Suppressor macrophage (primary cell): ENCODE results near the gene CHRNB4.
"Not testable (repeated sequence)": the region's sequence is repeated elsewhere in the genome, so short reads cannot be mapped to it uniquely, and the experiment has no call there.

Experiments used
- DNase-seq, 4 experiments: peaks; one replicate each; pipeline ENCODE4 v3.0.0-alpha.2; 2020 to 2022

Gene CHRNB4

DNA sequence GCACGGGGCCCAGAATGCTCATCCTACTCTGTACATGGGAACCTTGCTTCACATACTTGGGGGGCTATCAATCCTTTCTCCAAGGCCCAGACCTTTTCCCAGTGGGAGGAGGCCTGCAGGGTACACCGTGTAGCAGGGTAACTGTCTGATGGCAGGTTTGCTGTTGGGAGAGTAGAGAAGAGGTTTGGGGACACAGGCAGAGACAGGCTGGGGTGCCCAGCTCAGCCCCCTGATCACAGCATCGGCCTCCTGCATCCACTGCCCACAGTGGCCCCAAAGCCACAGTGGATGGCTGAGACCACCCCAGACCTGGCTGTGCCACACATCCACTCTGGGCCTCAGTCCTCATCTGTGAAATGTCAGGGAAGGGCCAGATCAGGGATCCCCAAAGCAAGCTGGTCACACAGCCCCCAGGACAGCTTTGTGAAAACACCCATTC, 25.8 kb downstream of the CHRNB4 start:
- no peak for DNase-seq

DNA sequence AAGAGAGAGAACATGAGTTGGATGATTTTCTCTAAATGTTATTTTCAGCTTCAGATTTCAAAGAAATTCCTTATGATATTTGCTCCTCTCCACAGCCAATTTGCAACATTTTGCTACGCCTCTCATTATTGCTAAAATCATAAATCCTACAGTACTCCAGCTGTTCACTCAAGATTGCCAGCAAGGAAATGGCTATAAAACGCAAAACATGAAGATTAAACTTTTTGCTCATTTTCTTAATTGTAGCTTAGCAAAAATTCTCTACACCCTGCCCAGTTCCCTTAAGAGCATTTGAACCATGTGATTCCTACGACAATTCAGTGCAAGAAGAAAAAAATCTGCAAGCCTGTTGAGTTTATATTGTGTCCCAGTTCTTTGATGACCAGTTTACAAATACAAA, 27.0 kb downstream of the CHRNB4 start:
- no peak for DNase-seq

DNA sequence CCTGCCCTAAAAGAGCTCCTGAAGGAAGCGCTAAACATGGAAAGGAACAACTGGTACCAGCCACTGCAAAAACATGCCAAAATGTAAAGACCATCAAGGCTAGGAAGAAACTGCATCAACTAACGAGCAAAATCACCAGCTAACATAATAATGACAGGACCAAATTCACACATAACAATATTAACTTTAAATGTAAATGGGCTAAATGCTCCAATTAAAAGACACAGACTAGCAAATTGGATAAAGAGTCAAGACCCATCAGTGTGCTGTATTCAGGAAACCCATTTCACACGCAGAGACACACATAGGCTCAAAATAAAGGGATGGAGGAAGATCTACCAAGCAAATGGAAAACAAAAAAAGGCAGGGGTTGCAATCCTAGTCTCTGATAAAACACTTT, 31.5 kb downstream of the CHRNB4 start:
- DNase-seq, result not testable (repeated sequence)

DNA sequence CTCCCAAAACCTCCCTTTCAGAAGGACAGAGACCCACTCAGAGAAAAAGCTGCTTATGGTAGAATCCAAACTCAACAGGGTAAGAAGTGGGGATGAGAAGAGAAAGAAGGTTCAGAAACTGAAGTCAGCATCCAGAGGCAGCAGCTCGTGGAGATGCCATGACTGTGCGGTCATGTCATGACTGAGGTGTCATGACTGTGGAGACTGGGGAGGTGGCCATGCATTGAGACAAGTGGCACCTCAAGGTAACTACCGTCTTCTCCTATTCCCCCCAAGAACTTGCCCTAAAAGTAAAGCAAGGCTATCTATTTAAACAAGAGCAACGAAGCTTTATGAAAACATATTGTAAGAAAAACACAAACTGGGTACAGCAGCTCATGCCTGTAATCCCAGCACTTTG, 35.3 kb downstream of the CHRNB4 start:
- no peak for DNase-seq

DNA sequence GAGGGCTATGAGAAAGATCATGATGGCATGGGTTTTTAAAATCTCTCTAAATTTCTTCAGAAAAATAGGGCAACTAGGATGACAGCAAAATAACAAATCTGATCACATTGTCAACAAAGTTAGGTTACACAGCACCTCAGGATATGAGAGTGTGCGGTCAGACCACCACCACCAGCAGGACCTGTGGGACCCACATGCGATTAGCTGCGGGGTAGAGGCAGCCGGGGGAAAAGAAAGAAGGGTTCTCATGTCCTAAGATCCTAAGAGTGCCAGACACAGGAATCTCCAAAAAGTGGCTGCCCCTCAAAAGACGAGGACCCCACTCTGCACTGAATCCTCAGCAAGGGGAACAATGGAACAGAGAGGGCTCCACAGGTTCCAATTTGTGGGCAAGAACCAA, 35.8 kb downstream of the CHRNB4 start:
- no peak for DNase-seq

DNA sequence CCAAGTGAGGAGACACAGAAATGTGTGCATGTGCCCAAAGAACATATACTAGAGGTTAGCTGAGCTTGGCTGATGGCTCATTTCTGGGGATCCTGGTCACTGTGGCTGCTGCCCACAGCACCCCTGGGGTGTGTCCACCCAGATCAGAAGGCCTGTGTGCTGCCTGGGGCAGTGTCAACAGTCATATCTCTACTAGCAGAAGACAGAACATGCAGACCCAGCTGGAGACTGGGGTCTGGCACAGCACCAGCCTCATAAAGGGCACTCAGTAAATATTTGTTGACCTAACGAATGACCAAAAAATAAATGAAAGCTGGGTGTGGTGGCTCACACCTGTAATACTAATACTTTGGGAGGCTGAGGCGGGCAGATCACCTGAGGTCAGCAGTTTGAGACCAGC, 36.6 kb downstream of the CHRNB4 start:
- no peak for DNase-seq

DNA sequence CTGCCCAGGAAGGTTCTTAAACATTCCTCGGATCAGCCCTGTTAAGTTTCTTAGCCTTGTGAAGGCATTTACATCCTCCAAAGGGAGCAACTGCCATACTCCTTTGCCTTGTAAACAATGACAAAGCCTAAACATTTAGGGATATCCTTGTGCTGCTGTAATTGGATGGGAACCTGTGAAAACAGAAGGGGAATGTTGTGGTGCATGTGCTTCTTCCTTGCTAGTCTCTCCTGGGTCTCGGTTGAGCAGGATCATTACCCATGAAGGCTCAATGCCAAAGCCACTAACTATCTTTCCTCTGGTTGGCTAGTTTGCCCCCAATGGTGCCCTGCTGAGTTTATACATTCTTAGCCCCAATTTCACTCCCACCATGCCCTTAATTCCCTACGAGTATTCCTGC, 37.5 kb downstream of the CHRNB4 start:
- DNase-seq, result no peak

DNA sequence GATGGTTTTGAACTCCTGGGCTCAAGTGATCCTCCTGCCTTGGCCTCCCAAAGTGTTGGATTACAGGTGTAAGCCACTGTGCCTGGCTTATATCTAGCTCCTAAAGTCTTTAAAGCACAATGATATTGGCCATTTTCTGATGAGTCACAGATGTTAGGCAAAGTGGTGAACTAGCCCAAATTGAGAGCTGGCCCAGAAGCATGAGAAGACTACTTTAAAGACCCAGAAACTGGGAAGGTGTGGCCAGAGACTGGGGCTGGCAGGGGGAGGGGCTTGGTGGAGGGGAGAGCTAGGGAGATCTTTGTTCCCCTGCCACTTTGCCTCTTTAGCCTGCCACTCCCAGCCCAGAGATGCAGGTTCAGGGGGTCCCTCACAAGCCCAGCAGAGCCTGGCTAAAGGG, 41.8 kb downstream of the CHRNB4 start:
- DNase-seq, result no peak

DNA sequence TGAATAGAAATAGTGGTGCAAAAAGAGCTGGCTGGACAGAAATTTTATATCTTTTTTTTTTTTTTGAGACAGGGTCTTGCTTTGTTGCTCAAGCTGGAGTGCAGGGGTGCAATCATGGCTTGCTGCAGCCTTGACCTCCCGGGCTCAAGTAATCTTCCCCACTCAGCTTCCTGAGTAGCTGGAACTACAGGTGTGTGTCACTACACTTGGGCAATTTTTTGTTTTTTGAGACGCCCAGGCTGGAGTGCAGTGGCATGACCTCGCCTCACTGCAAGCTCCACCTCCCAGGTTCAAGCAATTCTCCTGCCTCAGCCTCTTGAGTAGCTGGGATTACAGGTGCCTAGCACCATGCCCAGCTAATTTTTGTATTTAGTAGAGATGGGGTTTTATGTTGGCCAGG, 42.7 kb downstream of the CHRNB4 start:
- DNase-seq, result no peak

DNA sequence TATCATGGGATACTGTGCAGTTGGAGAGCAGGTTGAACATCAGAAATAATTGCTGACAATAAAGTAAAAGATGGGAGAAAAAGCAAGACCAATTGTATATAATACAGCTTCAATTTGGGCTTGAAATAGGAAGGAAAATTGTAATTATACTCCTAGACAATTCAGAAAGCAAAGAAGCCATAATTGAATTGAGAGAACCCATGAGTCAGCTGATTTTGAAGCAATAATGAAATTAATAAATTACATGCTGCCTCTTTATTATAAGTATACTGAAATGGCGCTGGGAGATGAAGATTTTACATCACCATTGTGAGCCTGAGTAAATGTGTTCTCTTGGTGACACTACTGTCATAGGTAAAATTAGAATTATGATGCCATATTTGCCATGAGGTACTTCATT, 43.4 kb downstream of the CHRNB4 start:
- no peak for DNase-seq

DNA sequence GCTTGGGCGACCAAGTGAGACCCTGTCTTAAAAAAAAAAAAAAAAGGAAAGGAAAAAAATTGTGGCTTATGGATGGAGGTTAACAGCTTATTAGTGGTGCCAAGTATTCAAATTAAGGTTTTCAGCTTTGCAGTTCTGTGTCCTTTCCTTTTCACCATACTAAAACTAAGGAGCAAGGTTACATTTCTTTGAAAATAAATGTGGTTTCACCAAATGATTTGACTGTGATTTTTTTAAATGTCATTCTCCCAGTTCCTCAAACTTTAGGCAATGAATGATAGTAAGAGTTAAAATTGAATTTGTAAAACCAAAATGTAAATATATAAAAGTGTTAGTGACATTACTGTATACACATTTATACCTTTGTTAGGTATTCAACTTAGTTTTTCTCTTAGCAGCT, 66.1 kb downstream of the CHRNB4 start:
- DNase-seq, result no peak
